Measurements from ENCODE around the gene SPATA18.
A peak's percentile ranks its signal among the peaks of the same experiment; 100 is the strongest.

Gene SPATA18

GRCh38 chr4:52051213-52051614 lies at the start of gene SPATA18:
Gene SPATA18 (plus strand): TSS chr4:52051304. CDS start chr4:52051705, 401 bp downstream.
- DNase-seq, result no peak

GRCh38 chr4:52001616-52002015 lies 49.5 kb upstream of the SPATA18 start:
- no peak for DNase-seq

- DNase-seq, result no peak
Observed at GRCh38 chr4:52004414-52004813, 46.7 kb upstream of the SPATA18 start.

- no peak for DNase-seq
Observed at GRCh38 chr4:52005604-52006273, 45.4 kb upstream of the SPATA18 start.

GRCh38 chr4:52006887-52007286 lies 44.2 kb upstream of the SPATA18 start:
- DNase-seq, result no peak

- no peak for DNase-seq
Observed at GRCh38 chr4:52010986-52011385, 40.1 kb upstream of the SPATA18 start.

GRCh38 chr4:52012651-52013050 lies 38.5 kb upstream of the SPATA18 start:
- no peak for DNase-seq

- no peak for DNase-seq
Observed at GRCh38 chr4:52014903-52015302, 36.2 kb upstream of the SPATA18 start.

- no peak for DNase-seq
Observed at GRCh38 chr4:52015366-52015765, 35.7 kb upstream of the SPATA18 start.

GRCh38 chr4:52016981-52017380 lies 34.1 kb upstream of the SPATA18 start:
- DNase-seq, result no peak

- DNase-seq, result no peak
Observed at GRCh38 chr4:52017814-52018213, 33.3 kb upstream of the SPATA18 start.

GRCh38 chr4:52019936-52020657 lies 31.0 kb upstream of the SPATA18 start, which contains the start of gene LRRC66:
Gene LRRC66 (minus strand): TSS chr4:52020363. CDS start chr4:52017613, 2,750 bp downstream.
- no peak for DNase-seq

- no peak for DNase-seq
Observed at GRCh38 chr4:52028970-52029369, 22.1 kb upstream of the SPATA18 start.

- DNase-seq, result no peak
Observed at GRCh38 chr4:52032005-52032404, 19.1 kb upstream of the SPATA18 start.

- DNase-seq, result no peak
Observed at GRCh38 chr4:52035190-52035589, 15.9 kb upstream of the SPATA18 start.

GRCh38 chr4:52036886-52037530 lies 14.1 kb upstream of the SPATA18 start:
- DNase-seq, result no peak

GRCh38 chr4:52037689-52038102 lies 13.4 kb upstream of the SPATA18 start:
- DNase-seq, result no peak

- peak; percentile 46 for DNase-seq
Observed at GRCh38 chr4:52038103-52038912, 12.8 kb upstream of the SPATA18 start, which contains the start of gene SGCB. Gene SGCB (minus strand): TSS chr4:52038299. CDS start chr4:52038259, 40 bp downstream.

GRCh38 chr4:52045028-52045427 lies 6.1 kb upstream of the SPATA18 start:
- DNase-seq, result no peak

- DNase-seq, result no peak
Observed at GRCh38 chr4:52049266-52049665, 1.8 kb upstream of the SPATA18 start.

- peak; percentile 73 for DNase-seq
Observed at GRCh38 chr4:52051615-52052474, 741 bp downstream of the SPATA18 start.

- no peak for DNase-seq
Observed at GRCh38 chr4:52052475-52052780, 1.3 kb downstream of the SPATA18 start.

Measured in NCI-H526 treated with DMSO at 0.1 percent for 48 hours (cell line).